Endometrial microvascular endothelial cells (primary cell): ENCODE measurements around the gene CAPN12. TPM values are rescaled to one million over a fixed set of nuclear protein-coding genes. Genes with fewer than 3 reads are reported as not detected.

Experiments
- in situ Hi-C: cut with HindIII; loops from 2 replicates; pipeline ENCODE4 v1.10.0; 2017; ENCODE audit warnings: low sequenced_read_pairs, low pct_unique_long_range_greater_than_20kb; ENCODE audit errors: inconsistent ontology term
- total RNA-seq: library from RNA; depleted of rRNA; stranded (reverse); fragments of >200 nt; gene quantifications from one replicate; pipeline ENCODE4 v1.2.3, GENCODE V29; 2015; ENCODE audit errors: inconsistent ontology term

The CAPN12 gene
- total RNA-seq, 1 donor from 2014 or later = not detected

DNA sequence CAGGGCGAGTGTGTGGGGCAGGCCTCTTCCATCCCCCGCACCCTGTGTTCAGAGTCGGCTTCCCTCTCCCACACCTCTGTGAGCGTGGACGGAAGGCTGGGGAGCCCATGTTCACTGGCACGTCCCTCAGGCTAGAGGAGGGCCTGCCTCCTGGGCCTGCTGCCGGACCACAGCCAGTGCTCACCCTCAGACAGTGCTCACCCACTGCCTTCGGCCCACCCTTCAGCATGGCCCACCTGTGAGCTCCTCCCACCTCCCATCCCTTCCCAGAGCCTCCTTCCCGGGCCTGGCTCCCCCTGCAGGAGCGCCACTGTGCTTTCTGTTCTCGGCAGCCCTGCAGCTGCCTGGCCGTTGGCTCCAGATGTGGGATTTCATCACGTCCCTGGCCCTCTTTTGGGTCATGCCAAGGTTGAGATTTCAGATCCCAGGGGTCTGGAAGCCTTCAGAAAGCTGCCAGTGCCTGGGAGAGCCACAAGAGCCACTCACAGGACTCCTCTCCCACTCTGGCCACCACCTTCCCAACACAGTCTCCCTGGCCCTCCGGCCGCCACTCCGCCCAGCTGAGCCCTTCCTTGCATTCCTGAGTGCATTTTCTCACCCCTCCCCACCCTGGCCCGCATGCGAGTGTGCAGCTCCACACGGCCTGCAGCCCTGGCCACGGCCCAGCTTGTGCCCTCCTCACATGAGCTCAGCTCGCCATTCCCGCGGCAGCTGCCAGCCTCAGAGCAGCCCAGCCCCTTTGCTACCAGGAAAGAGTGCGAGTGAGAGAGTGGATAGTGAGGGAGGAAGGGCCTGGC lies 25.3 kb downstream of the CAPN12 start:
- in situ Hi-C loops = no loop called here

- in situ Hi-C loops = no loop called here
Measured at GRCh38 chr19:38717855-38718254, 26.4 kb downstream of the CAPN12 start.

DNA sequence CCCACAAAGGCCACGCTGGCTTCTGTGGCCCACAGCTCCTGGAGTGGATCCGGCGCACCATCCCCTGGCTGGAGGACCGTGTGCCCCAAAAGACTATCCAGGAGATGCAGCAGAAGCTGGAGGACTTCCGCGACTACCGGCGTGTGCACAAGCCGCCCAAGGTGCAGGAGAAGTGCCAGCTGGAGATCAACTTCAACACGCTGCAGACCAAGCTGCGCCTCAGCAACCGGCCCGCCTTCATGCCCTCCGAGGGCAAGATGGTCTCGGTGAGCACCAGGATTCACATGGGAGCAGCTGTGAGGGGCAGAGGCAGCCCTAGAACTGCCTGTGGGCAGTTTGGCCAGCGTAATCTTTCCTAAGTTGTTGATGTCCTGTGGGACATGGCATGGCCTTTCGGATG lies 27.2 kb downstream of the CAPN12 start:
- in situ Hi-C loops = no loop called here

DNA sequence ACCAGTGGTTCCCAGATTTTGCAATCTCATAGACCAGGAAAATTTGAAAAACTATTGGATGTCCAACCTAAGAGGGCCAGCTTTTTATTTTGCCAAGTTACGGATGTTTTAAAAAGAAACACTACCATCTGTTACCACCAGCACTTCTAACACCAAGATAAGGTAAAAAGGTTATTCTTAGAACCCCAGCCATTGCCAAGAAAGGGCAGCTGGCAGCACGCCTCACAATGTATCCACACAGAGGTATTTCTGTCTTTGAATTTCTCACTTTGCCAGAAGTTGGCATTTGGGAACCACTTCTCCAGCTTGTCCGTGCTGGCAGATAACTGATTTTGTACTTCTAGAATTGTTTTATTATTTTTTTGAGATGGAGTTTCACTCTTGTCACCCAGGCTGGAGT lies 28.7 kb downstream of the CAPN12 start:
- in situ Hi-C loops = no loop called here

DNA sequence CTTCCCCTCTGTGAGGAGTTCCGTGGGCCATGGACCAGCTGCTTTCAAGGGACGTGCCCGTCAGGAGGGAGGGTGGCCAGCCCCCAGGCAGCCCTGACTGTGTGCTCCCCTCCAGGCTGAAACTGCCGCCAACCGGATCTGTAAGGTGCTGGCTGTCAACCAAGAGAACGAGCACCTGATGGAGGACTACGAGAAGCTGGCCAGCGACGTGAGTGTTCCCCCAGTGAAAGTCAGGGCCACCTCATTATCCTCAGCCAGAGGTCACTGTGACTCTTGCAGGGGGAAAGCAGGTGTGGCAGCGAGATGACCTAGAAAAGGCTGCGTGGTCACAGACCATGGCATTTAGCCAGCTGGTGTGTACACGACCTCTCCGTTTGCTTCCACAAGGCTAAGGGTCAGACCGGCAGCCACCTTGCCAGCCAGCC lies 29.9 kb downstream of the CAPN12 start:
- in situ Hi-C loops = no loop called here

DNA sequence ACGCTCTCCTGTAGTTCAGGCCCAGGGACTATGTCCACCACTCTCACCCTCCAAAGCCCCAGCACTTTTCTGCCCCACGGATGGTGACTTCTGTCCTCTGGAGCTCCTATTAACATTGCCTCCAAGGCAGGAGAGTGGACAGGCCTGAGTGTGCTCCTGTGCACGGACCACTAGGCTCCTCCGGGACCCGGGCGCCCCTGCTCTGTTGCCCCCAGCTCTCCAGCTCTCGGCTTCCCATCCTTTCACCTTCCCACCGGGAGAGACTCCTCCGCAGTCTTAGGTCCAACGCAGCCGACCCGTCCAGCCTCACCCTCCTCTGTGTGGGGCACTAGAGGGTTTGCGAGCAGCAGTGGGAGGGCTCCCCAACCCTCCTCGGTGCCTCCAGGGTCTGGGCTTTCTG lies 30.4 kb downstream of the CAPN12 start:
- in situ Hi-C loops = no loop called here

GRCh38 chr19:38713227-38713649 lies 31.0 kb downstream of the CAPN12 start:
- in situ Hi-C loops = no loop called here

DNA sequence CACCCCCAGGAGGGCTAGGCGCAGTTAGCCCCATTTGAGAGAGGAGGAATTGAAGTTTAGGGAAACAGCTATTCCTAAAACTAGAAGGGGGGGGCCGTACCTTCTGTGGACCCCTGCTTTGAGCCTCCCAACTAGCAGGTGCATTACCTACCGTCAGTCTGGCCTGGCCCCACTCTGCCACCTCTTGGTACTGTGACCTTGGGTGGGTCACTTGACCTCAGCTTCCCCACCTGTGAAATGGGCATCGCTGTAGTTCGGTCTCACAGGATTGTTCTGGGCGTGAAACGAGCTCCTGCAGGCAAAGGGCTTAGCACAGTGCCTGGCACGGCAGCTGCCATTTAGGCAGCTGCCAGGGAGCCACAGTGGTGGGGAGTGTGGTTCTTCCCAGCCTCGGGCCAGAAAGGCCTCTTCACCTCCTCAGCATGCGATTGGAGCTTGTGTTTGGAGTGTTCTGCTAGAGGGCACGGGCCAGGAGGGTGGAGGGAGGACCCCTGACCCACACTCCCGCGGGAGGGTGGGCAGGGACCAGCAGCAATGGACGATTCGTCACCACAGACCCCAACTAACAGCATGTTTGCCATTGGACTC lies 32.0 kb downstream of the CAPN12 start:
- in situ Hi-C loops = no loop called here

- in situ Hi-C loops = no loop called here
Measured at GRCh38 chr19:38711726-38712153, 32.5 kb downstream of the CAPN12 start.

- in situ Hi-C loops = no loop called here
Measured at GRCh38 chr19:38710928-38711725, 33.1 kb downstream of the CAPN12 start.

GRCh38 chr19:38710416-38710702 lies 33.9 kb downstream of the CAPN12 start:
- in situ Hi-C loops = no loop called here

DNA sequence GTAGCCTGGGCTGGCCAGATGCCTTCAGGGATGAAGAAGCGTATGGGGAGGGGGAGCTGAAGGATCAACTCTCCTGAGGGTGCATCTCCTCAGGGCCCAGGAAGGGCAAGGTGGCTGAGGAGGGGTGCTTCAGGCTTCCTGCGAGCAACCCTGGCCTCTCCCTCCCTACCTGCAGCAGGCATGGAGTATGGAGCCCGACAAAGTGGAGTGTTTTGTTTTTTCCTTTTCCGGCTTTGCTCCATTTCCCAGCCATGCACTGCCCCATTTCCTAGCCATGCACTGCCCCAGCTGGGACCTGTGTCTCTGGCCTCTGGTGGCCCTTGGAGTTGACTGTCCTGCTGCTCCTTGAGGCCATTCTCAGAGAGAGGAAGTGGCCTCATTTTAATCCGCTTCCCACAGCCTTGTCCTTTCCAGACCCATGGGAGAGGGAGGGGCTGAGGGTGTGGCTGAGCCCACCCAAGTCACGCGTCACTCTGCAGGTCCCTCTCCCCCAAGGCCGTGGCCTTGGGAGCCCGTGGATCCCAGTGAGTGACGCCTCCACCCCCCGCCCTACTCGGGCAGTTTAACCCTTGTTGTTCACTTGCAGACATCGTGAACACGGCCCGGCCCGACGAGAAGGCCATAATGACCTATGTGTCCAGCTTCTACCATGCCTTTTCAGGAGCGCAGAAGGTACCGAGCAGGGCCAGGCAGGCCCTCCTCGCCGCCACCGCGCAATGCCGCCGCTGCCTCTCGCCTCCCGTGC lies 34.4 kb downstream of the CAPN12 start:
- in situ Hi-C loops = no loop called here

GRCh38 chr19:38709119-38709518 lies 35.2 kb downstream of the CAPN12 start:
- in situ Hi-C loops = no loop called here

GRCh38 chr19:38708413-38709024 lies 35.8 kb downstream of the CAPN12 start:
- in situ Hi-C loops = no loop called here

GRCh38 chr19:38707512-38708114 lies 36.7 kb downstream of the CAPN12 start:
- in situ Hi-C loops = no loop called here

GRCh38 chr19:38706792-38707511 lies 37.3 kb downstream of the CAPN12 start:
- in situ Hi-C loops = no loop called here

GRCh38 chr19:38705197-38706019 lies 38.9 kb downstream of the CAPN12 start:
- in situ Hi-C loops = no loop called here
